A549 (cell line): Measurements from ENCODE around the gene TFF1.

Experiments used
- CHD2 ChIP-seq: fragments of 150-350 bp; IDR thresholded peaks from 2 replicates; pipeline ENCODE4 v1.6.1; 2014; ENCODE audit warnings: low read length; ENCODE audit not compliant: partially characterized antibody
- MYC ChIP-seq: IDR thresholded peaks from 2 replicates; pipeline ENCODE4 v1.6.1; 2012; ENCODE audit warnings: mild to moderate bottlenecking, inconsistent platforms, low read length, improper control_type of control experiment, borderline replicate concordance

DNA sequence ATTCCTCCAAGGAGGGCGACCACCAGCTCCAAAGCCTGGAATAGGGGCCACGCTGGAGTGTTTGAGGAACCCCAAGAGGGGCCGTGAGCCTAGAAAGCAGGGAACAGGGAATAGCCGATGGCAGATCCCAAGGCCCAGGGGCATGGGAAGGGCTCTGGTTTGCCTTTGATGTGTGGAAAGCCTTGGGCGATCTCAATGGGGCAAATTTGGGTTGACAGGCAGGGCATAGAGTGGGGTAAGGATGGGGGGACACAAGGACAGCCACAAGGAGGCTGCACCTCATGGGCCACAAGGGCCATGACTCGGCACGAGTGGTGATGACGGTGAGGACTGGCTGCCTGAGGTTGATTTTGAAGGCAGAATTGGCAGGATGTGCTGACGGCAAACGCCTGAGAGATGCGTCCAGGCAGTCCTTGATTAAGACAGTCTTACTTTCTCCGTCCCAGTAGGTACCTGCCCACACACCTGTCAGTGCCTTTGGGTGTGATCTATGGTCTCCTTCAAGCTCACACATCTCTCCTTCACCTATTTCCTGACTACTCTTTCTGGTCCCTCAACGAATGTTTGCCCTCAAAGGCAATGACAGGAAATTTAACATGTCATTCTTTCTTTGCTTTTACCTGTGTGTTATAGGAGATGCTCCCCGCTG is 31.5 kb upstream of the TFF1 start:
- TF ChIP-seq CHD2 = no peak
- no peak for TF ChIP-seq MYC
